NCI-H226 (cell line): ENCODE measurements around the gene SART3.

Source experiments
- DNase-seq: peaks from one replicate; pipeline ENCODE4 v3.0.0-alpha.2; 2015

The SART3 gene

GRCh38 chr12:108483213-108484059 is 77.5 kb downstream of the SART3 start:
- no peak for DNase-seq

- peak; percentile 63 for DNase-seq
Measured at GRCh38 chr12:108482717-108483212, 78.2 kb downstream of the SART3 start.

- no peak for DNase-seq
Measured at GRCh38 chr12:108479364-108480070, 81.5 kb downstream of the SART3 start.

GRCh38 chr12:108478611-108479206 is 82.3 kb downstream of the SART3 start:
- DNase-seq, result no peak

GRCh38 chr12:108477881-108478259 is 83.1 kb downstream of the SART3 start:
- DNase-seq, result no peak

GRCh38 chr12:108477055-108477880 is 83.7 kb downstream of the SART3 start:
- DNase-seq, result no peak

- no peak for DNase-seq
Measured at GRCh38 chr12:108475396-108475795, 85.6 kb downstream of the SART3 start.

- no peak for DNase-seq
Measured at GRCh38 chr12:108473400-108474055, 87.4 kb downstream of the SART3 start.
